ENCODE data around the gene ZNF497. TPM values are rescaled to one million over a fixed set of nuclear protein-coding genes. Genes with fewer than 3 reads are reported as not detected.
A peak's percentile ranks its signal among the peaks of the same experiment; 100 is the strongest.

ZNF497 gene
- total and polyA plus RNA-seq, 2 of the 8 experiments (the other 6 are each of a cell fraction or from before 2014, with no cell fraction given), result 0.93 to 1.4 TPM

DNA sequence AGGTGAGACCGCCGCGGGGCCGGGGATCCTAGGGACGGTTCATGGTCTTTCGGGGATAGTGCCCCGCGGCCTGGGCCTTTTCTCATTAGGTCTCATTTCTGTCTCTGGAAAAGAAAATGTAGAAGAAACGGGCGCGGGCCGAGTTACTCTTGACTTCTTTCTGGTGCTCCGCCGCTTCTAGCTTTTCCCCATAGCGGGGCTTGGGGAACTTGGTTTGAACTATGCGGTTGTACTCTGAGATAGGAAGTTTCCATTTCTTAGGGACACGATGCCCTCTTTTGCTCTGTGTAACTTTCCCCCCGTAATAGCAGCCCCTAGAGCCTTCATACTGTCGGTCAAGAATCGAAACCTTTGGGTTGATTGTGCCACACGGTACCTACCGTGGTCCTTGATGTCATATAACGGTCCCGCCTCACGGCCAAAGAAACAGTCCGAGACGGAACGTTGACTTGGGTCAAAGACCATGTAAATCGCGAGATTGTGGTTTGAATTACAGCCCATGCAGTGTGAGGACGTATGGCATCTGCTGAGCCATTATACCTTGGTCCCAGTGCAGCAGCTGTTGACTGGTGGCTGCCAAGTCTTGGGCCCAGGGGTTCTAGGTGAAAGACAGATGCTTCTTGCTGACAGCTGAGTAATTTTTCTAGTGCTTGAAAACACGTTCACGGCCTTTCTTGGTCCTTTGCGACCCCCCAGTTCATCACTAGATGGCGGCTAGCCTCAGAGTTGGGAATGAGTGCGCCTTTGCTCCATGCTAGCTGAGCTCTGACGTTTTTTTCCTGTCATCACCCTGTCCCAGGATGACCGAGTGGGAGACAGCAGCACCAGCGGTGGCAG is 25.0 kb upstream of the ZNF497 start:
- H2AK5ac ChIP-seq (ENCODE audit: low read depth, low read length), result no peak overlapping the region
- 0 out of 2 replicates have a peak overlapping the region, but pooled peaks have one; percentile 1 for H2BK5ac ChIP-seq (ENCODE audit: low read depth, low read length)
- H3K9ac ChIP-seq (replicated peaks in 1 of 4; ENCODE audit: extremely low read depth in 1 of 4, low read depth in 3 of 4, low read length in 3 of 4), result peak overlapping the region; percentile 60 to 80 (median 72)
- no peak overlapping the region for H3K23ac ChIP-seq (ENCODE audit: insufficient read length)
- peak overlapping the region; percentile 60 for H3K27ac ChIP-seq (ENCODE audit: low read depth, low read length)
- TF ChIP-seq CHD1 (IDR thresholded peaks at IDR 0.05; ENCODE audit: low read depth, low read length) (no peak), SAP30 (IDR thresholded peaks at IDR 0.05; ENCODE audit: insufficient read depth, insufficient replicate concordance, low read length) (peak; percentile 41), PHF8 (conservative IDR thresholded peaks at IDR 0.05; ENCODE audit: low read depth, low read length) (peak; percentile 60; the same call in 1 of the 2 replicates), KDM5A (IDR thresholded peaks at IDR 0.05; ENCODE audit: low read length) (peak; percentile 29; the same call in 1 of the 2 replicates)
- TF ChIP-seq, protein P1, sequence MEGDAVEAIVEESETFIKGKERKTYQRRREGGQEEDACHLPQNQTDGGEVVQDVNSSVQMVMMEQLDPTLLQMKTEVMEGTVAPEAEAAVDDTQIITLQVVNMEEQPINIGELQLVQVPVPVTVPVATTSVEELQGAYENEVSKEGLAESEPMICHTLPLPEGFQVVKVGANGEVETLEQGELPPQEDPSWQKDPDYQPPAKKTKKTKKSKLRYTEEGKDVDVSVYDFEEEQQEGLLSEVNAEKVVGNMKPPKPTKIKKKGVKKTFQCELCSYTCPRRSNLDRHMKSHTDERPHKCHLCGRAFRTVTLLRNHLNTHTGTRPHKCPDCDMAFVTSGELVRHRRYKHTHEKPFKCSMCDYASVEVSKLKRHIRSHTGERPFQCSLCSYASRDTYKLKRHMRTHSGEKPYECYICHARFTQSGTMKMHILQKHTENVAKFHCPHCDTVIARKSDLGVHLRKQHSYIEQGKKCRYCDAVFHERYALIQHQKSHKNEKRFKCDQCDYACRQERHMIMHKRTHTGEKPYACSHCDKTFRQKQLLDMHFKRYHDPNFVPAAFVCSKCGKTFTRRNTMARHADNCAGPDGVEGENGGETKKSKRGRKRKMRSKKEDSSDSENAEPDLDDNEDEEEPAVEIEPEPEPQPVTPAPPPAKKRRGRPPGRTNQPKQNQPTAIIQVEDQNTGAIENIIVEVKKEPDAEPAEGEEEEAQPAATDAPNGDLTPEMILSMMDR (IDR thresholded peaks at IDR 0.05; ENCODE audit: control extremely low read depth in 1 of 3, insufficient read depth in 1 of 3, low read depth in 1 of 3, low read length in 3 of 3), result peak in 2 of 3 experiments; percentile 8 to 22; a peak in 1 of 4 replicates
- no peak for DNase-seq (ENCODE audit: low read depth in 1 of 2, low spot score in 2 of 2)
- peak overlapping the region; percentile 27 for H3K56ac ChIP-seq (replicated peaks; ENCODE audit: insufficient read length, low read depth, low read length)
- no peak overlapping the region for H2BK120ac ChIP-seq (replicated peaks; ENCODE audit: low read depth, low read length)
- no peak for FAIRE-seq
- CTCF ChIA-PET (ENCODE audit: partially characterized antibody), result interaction anchor here (0.6 kb wide), 1 partner anchor 10 kb away, joined by 3 read pairs; no protein-coding TSS in a partner anchor
- H3K27me3 ChIP-seq (replicated peaks in 1 of 4; ENCODE audit: control insufficient read depth in 3 of 4, extremely low read depth in 1 of 4, insufficient read depth in 3 of 4, low read length in 3 of 4), result no peaks in the 10 kb centered on the region
- peaks cover 6 to 40% of the 10 kb centered on the region in 2 experiments for H3K79me2 ChIP-seq (ENCODE audit: control insufficient read depth in 1 of 2, insufficient read depth in 2 of 2, low read length in 2 of 2)
- H4K20me1 ChIP-seq (replicated peaks in 1 of 2; ENCODE audit: control insufficient read depth in 1 of 2, insufficient read depth in 2 of 2, low read length in 2 of 2), result peaks cover 11 to 15% of the 10 kb centered on the region in 2 experiments
- H4K8ac ChIP-seq (ENCODE audit: extremely low read depth, insufficient read depth, low read length), result no peak overlapping the region; the same call in 1 of the 2 replicates
- H2BK20ac ChIP-seq (ENCODE audit: low read length), result no peak overlapping the region
- H3K4me3 ChIP-seq (ENCODE audit: extremely low read depth in 1 of 4, insufficient read depth in 2 of 4, low read depth in 3 of 4, low read length in 4 of 4), result peak overlapping the region; percentile 82 to 99 (median 92)
- no peak overlapping the region for H2BK15ac ChIP-seq (ENCODE audit: low read length)
- H3K18ac ChIP-seq (ENCODE audit: extremely low read depth, low read length), result no peak overlapping the region
- H2AFZ ChIP-seq (ENCODE audit: low read length), result no peak overlapping the region
- WGBS, 2 experiments (ENCODE audit: extremely low coverage in 1 of 2, insufficient coverage in 1 of 2, insufficient read length in 1 of 2, insufficient replicate concordance in 2 of 2, low coverage in 1 of 2, low lambda C conversion rate in 2 of 2, missing lambda C conversion rate in 1 of 2), result 15% methylated on average over 39 of the region's 39 CpGs; no CpG with 5 or more reads in 1 of the 2 experiments
- no peaks in the 10 kb centered on the region for H3K9me3 ChIP-seq (ENCODE audit: insufficient read depth in 2 of 2, low read depth in 1 of 2, low read length in 1 of 2)
- no peak overlapping the region for H4K5ac ChIP-seq (ENCODE audit: insufficient read length, low read depth, low read length)
- H3K14ac ChIP-seq (ENCODE audit: insufficient read length), result no peak overlapping the region
- peak overlapping the region; percentile 29 for H4K91ac ChIP-seq (replicated peaks; ENCODE audit: insufficient read length, low read length)
- H3K36me3 ChIP-seq (ENCODE audit: control insufficient read depth in 2 of 4, insufficient read depth in 4 of 4, low read length in 3 of 4), result peaks cover 9 to 35% (median 24%) of the 10 kb centered on the region in 4 experiments
- POLR2A ChIA-PET (ENCODE audit: partially characterized antibody), result interaction anchor here (0.7 to 5.8 kb wide), 13 partner anchors 8 to 167 kb away, joined by 3 to 78 read pairs (median 6); partner anchors contain the start of genes CHMP2A, RNF225, ZBTB45 and ZNF497
- no peak overlapping the region for H2BK12ac ChIP-seq (ENCODE audit: low read depth, low read length)
- H3K4ac ChIP-seq (replicated peaks; ENCODE audit: insufficient read length, low read depth, low read length), result peak overlapping the region; percentile 19
- H3K4me1 ChIP-seq (replicated peaks in 1 of 4; ENCODE audit: control insufficient read depth in 3 of 4, insufficient read depth in 4 of 4, low read length in 3 of 4), result peaks cover 0 to 15% (median 9%) of the 10 kb centered on the region in 4 experiments; a peak in 6 of 7 replicates
- peaks cover 19% of the 10 kb centered on the region for H3K23me2 ChIP-seq (ENCODE audit: low read depth, low read length)
- peak overlapping the region; percentile 95 to 99 for H3K4me2 ChIP-seq (ENCODE audit: insufficient read depth in 1 of 2, low read depth in 2 of 2, low read length in 2 of 2)
- H3K79me1 ChIP-seq (ENCODE audit: low read depth, low read length), result peaks cover 4% of the 10 kb centered on the region; the same call in 1 of the 2 replicates

All from H1 (cell line).